Measurements from ENCODE around the gene CALN1.
A peak's percentile ranks its signal among the peaks of the same experiment; 100 is the strongest.

CALN1 gene

DNA sequence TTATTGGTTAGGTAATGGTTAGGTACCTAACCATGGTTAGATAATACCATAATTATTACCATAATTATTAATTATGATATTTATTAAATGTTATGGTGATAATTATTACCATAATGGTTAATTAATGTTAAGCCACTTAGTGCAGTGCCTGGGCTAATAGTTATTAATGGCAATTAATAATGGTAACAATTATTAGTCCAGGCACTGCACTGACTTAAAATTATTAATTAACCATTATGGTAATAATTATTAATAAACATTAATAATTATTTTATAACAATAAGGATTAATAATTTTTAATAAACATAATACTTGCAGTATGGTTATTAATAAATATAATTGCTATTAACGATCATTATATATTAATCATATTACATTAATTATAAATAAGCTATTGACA is 604.0 kb downstream of the CALN1 start:
- H3K27ac ChIP-seq (ENCODE audit: low read length) = no peak overlapping the region
- 80% methylated on average over 1 of the region's 1 CpG for WGBS (ENCODE audit: insufficient coverage, insufficient read length)
- no peaks in the 10 kb centered on the region for H3K4me1 ChIP-seq (ENCODE audit: control insufficient read depth, insufficient read depth, low read length)
- H3K27me3 ChIP-seq (ENCODE audit: control insufficient read depth, insufficient read depth, low read length) = no peaks in the 10 kb centered on the region
- no peak for DNase-seq (ENCODE audit: low read depth, low spot score)
- H3K36me3 ChIP-seq (ENCODE audit: control insufficient read depth, insufficient read depth, low read length) = no peaks in the 10 kb centered on the region
- no peak overlapping the region for H3K4me3 ChIP-seq (ENCODE audit: low read length)
- H3K9me3 ChIP-seq (ENCODE audit: control insufficient read depth, insufficient read depth, low read length) = no peaks in the 10 kb centered on the region

DNA sequence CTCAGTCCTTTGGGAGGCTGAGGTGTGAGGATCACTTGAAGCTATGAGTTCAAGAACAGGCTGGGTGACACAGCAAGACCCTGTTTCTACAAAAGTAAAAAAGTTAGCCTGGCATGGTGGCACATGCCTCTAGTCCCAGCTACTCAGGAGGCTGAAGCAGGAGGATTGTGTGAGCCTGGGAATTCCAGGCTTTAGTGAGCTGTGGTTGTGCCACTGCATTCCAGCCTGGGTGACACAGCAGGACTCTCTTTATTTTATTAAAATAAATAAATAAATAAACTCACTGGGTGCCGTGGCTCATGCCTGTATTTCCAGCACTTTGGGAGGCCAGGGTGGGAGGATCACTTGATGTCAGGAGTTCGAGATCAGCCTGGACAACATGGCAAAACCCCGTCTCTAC is 607.9 kb downstream of the CALN1 start:
- no CpG with 5 or more reads among the region's 3 CpGs for WGBS (ENCODE audit: insufficient coverage, insufficient read length)
- no peak for DNase-seq (ENCODE audit: low read depth, low spot score)
- Histone ChIP-seq H3K4me1 (ENCODE audit: control insufficient read depth, insufficient read depth, low read length) (no peaks in the 10 kb centered on the region), H3K27me3 (ENCODE audit: control insufficient read depth, insufficient read depth, low read length) (no peaks in the 10 kb centered on the region), H3K9me3 (ENCODE audit: control insufficient read depth, insufficient read depth, low read length) (no peaks in the 10 kb centered on the region), H3K27ac (ENCODE audit: low read length) (no peak overlapping the region), H3K4me3 (ENCODE audit: low read length) (no peak overlapping the region), H3K36me3 (ENCODE audit: control insufficient read depth, insufficient read depth, low read length) (no peaks in the 10 kb centered on the region)

DNA sequence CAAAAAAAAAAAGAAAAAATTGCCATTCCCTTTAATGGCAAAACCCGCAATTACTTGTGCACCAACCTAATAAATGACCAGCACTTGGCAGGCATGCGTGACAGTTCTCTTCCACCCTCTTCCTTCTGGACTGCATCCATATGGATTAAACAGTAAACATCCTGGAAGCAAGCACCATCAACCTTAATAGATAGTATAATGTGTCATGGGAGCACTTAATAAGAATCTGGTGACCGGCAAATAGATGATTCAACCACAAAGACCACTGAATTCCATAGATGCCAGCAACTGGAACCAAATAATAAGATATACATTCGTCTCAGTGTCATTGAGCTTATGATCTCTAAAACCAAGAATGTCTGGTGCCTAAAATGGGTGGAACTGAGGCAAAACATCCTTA is 610.2 kb downstream of the CALN1 start:
- no CpG with 5 or more reads among the region's 4 CpGs for WGBS (ENCODE audit: insufficient coverage, insufficient read length)
- no peaks in the 10 kb centered on the region for H3K27me3 ChIP-seq (ENCODE audit: control insufficient read depth, insufficient read depth, low read length)
- no peaks in the 10 kb centered on the region for H3K4me1 ChIP-seq (ENCODE audit: control insufficient read depth, insufficient read depth, low read length)
- H3K27ac ChIP-seq (ENCODE audit: low read length) = no peak overlapping the region
- H3K36me3 ChIP-seq (ENCODE audit: control insufficient read depth, insufficient read depth, low read length) = no peaks in the 10 kb centered on the region
- H3K9me3 ChIP-seq (ENCODE audit: control insufficient read depth, insufficient read depth, low read length) = no peaks in the 10 kb centered on the region
- H3K4me3 ChIP-seq (ENCODE audit: low read length) = no peak overlapping the region
- DNase-seq (ENCODE audit: low read depth, low spot score) = no peak

DNA sequence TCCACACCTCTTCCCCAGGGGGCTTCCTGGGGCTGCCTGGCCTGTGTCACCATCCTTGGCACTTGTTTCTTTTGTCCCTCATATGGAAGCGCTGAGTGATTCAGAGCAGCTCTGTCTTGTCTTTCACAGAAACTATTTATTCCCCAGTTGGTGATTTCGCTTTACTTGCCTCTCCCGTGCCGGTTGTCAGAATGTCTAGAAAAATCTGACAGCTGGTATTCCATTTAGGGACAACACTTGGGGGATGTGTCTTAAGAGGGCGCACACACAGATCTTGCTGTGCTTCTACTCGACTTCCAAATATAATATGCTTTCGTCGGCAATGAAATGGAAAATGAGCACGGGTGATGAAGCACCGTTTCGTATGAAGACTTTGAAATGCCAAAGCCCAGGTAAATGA is 611.8 kb downstream of the CALN1 start:
- no peaks in the 10 kb centered on the region for H3K27me3 ChIP-seq (ENCODE audit: control insufficient read depth, insufficient read depth, low read length)

DNA sequence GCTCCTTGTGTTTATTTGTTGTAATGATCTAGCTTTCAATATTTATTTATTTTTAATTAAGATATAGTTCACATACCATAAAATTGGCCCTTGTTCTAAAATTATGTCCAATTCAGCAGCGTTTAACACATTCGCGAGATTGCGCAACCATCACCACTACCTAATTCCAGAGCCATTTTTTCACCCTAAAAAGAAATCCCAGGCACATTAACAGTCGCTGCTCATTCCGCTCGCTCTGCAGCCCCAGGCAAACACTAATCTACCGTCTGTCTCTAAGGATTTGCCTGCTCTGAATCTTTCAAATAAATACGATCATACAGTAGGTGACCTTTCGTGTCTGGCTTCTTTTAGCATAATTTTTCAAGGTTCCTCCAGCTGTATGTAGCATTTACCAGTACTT is 616.7 kb downstream of the CALN1 start:
- H3K27ac ChIP-seq (ENCODE audit: low read length) = no peak overlapping the region
- no peak for DNase-seq (ENCODE audit: low read depth, low spot score)
- WGBS (ENCODE audit: insufficient coverage, insufficient read length) = no CpG with 5 or more reads among the region's 10 CpGs

More for the DNA sequence above, 611.8 kb downstream of the CALN1 start:
- no peaks in the 10 kb centered on the region for H3K9me3 ChIP-seq (ENCODE audit: control insufficient read depth, insufficient read depth, low read length)
- DNase-seq (ENCODE audit: low read depth, low spot score) = no peak
- no peaks in the 10 kb centered on the region for H3K36me3 ChIP-seq (ENCODE audit: control insufficient read depth, insufficient read depth, low read length)
- no peaks in the 10 kb centered on the region for H3K4me1 ChIP-seq (ENCODE audit: control insufficient read depth, insufficient read depth, low read length)
- no peak overlapping the region for H3K4me3 ChIP-seq (ENCODE audit: low read length)
- no peak overlapping the region for H3K27ac ChIP-seq (ENCODE audit: low read length)
- WGBS (ENCODE audit: insufficient coverage, insufficient read length) = no CpG with 5 or more reads among the region's 11 CpGs

DNA sequence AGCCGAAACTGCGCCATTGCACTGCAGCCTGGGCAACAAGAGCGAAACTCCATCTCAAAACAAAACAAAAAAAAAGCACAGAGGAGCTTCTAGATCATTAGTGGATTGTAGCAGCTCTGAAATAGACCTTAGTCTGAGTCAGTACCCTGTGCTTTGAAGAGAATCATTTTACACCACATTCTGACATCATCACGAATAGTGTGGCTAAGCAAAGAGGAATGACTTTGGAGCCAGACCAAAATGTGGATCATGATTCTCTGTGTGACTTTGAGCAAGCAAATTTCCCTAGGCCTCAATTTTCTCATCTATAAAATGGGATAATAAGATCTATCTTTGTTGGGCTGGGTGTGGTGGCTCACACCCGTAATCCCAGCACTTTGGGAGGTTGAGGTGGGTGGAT is 618.9 kb downstream of the CALN1 start:
- no peaks in the 10 kb centered on the region for H3K27me3 ChIP-seq (ENCODE audit: control insufficient read depth, insufficient read depth, low read length)
- no peak overlapping the region for H3K4me3 ChIP-seq (ENCODE audit: low read length)
- no peaks in the 10 kb centered on the region for H3K36me3 ChIP-seq (ENCODE audit: control insufficient read depth, insufficient read depth, low read length)
- H3K27ac ChIP-seq (ENCODE audit: low read length) = no peak overlapping the region
- H3K9me3 ChIP-seq (ENCODE audit: control insufficient read depth, insufficient read depth, low read length) = no peaks in the 10 kb centered on the region
- WGBS (ENCODE audit: insufficient coverage, insufficient read length) = no CpG with 5 or more reads among the region's 5 CpGs
- no peak for DNase-seq (ENCODE audit: low read depth, low spot score)
- H3K4me1 ChIP-seq (ENCODE audit: control insufficient read depth, insufficient read depth, low read length) = no peaks in the 10 kb centered on the region

More for the DNA sequence above, 616.7 kb downstream of the CALN1 start:
- Histone ChIP-seq H3K4me1 (ENCODE audit: control insufficient read depth, insufficient read depth, low read length) (no peaks in the 10 kb centered on the region), H3K9me3 (ENCODE audit: control insufficient read depth, insufficient read depth, low read length) (no peaks in the 10 kb centered on the region), H3K36me3 (ENCODE audit: control insufficient read depth, insufficient read depth, low read length) (no peaks in the 10 kb centered on the region), H3K4me3 (ENCODE audit: low read length) (no peak overlapping the region), H3K27me3 (ENCODE audit: control insufficient read depth, insufficient read depth, low read length) (no peaks in the 10 kb centered on the region)

DNA sequence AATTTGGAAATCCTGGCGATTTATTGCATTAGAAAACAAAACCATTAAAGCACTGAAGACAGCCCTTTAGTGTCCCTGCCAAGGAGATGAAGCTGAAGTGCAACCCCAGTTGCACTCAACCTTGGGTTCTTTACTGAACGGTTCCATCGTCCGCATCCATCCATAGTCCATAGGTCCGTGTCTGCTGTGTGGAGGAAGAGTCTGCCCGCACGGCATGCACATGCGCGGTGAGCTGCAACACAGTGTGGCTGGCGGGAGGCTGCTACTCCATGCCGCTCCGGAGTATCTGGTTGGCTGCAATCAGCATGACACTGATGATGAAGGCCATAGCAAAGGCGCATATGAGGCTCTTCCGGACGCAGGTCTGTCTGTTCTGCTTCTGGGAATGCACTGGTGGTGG is 624.6 kb downstream of the CALN1 start:
- H3K27me3 ChIP-seq (ENCODE audit: control insufficient read depth, insufficient read depth, low read length) = no peaks in the 10 kb centered on the region
- no peak for DNase-seq (ENCODE audit: low read depth, low spot score)
- H3K4me1 ChIP-seq (ENCODE audit: control insufficient read depth, insufficient read depth, low read length) = peaks cover 7% of the 10 kb centered on the region
- no peak overlapping the region for H3K27ac ChIP-seq (ENCODE audit: low read length)
- no peak overlapping the region for H3K4me3 ChIP-seq (ENCODE audit: low read length)
- H3K36me3 ChIP-seq (ENCODE audit: control insufficient read depth, insufficient read depth, low read length) = no peaks in the 10 kb centered on the region
- WGBS (ENCODE audit: insufficient coverage, insufficient read length) = no CpG with 5 or more reads among the region's 15 CpGs
- peaks cover 5% of the 10 kb centered on the region; the same call in 1 of the 2 replicates for H3K9me3 ChIP-seq (ENCODE audit: control insufficient read depth, insufficient read depth, low read length)

DNA sequence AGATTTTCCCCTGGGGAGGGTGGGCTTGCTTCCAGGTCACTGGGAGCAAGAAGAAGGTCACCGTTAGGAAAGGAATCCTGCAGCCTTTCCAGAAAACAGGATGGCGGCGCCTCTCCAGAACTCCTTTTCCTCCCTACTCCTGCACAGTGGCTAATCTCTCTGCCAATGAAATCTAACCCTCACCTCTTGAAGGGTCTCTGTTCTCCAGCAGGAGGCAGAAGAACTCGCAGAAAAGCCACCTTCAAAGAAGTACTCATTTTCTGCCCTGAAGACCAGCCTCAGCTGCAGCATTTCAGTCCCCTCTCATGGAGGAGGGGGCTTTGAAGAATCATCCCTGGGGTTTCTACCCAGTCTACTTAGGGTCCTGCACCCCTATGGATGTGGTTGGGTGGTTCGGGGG is 626.9 kb downstream of the CALN1 start:
- no peaks in the 10 kb centered on the region for H3K27me3 ChIP-seq (ENCODE audit: control insufficient read depth, insufficient read depth, low read length)
- no peak for DNase-seq (ENCODE audit: low read depth, low spot score)
- H3K4me1 ChIP-seq (ENCODE audit: control insufficient read depth, insufficient read depth, low read length) = peaks cover 7% of the 10 kb centered on the region
- H3K36me3 ChIP-seq (ENCODE audit: control insufficient read depth, insufficient read depth, low read length) = no peaks in the 10 kb centered on the region
- no peak overlapping the region for H3K4me3 ChIP-seq (ENCODE audit: low read length)
- no CpG with 5 or more reads among the region's 5 CpGs for WGBS (ENCODE audit: insufficient coverage, insufficient read length)
- H3K9me3 ChIP-seq (ENCODE audit: control insufficient read depth, insufficient read depth, low read length) = peaks cover 5% of the 10 kb centered on the region; the same call in 1 of the 2 replicates
- no peak overlapping the region for H3K27ac ChIP-seq (ENCODE audit: low read length)

DNA sequence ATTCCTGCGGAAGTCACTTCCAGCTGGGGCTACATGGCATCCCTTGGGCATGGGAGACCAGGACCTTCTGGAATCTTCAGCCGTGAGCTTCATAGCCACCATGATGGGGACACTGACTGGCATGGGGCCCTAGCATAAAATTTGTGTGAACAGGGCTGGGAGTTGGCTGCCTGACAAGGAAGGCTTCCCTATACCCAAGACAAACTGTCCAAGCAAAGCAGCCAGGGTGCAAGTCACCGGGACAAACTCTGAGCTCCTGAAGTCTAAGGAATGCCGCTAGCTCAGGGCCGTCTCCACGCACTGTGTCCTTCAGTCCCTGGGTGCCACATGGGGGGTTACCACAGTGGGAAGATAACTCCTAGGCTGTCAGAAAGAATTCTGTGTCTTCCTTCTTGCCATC is 627.4 kb downstream of the CALN1 start:
- Histone ChIP-seq H3K9me3 (ENCODE audit: control insufficient read depth, insufficient read depth, low read length) (peaks cover 5% of the 10 kb centered on the region; the same call in 1 of the 2 replicates), H3K36me3 (ENCODE audit: control insufficient read depth, insufficient read depth, low read length) (no peaks in the 10 kb centered on the region), H3K27ac (ENCODE audit: low read length) (no peak overlapping the region), H3K4me3 (ENCODE audit: low read length) (no peak overlapping the region), H3K4me1 (ENCODE audit: control insufficient read depth, insufficient read depth, low read length) (peaks cover 7% of the 10 kb centered on the region), H3K27me3 (ENCODE audit: control insufficient read depth, insufficient read depth, low read length) (no peaks in the 10 kb centered on the region)
- WGBS (ENCODE audit: insufficient coverage, insufficient read length) = no CpG with 5 or more reads among the region's 6 CpGs
- no peak for DNase-seq (ENCODE audit: low read depth, low spot score)

DNA sequence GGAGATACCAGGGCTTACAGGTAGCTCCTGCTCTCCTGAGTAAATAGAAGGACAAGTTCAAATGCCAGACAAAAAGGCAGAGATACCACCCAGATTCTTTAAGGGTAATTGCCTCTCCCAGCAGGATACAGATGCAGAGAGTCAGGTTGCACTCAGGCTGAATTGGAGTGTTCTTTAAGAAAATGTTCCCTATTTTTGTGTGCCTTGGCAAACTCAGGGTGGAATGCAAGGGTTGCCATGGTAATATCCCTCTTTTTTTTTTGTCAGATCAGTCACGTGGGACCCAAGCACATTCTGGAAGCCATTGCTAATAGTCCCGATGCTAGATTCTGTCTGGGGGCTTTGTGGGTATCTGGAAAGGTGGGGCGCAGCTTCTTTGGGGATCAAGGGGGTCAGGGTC is 628.0 kb downstream of the CALN1 start:
- no peaks in the 10 kb centered on the region for H3K36me3 ChIP-seq (ENCODE audit: control insufficient read depth, insufficient read depth, low read length)
- H3K27ac ChIP-seq (ENCODE audit: low read length) = no peak overlapping the region
- H3K4me1 ChIP-seq (ENCODE audit: control insufficient read depth, insufficient read depth, low read length) = peaks cover 7% of the 10 kb centered on the region
- no CpG with 5 or more reads among the region's 3 CpGs for WGBS (ENCODE audit: insufficient coverage, insufficient read length)
- H3K4me3 ChIP-seq (ENCODE audit: low read length) = no peak overlapping the region
- peaks cover 5% of the 10 kb centered on the region; the same call in 1 of the 2 replicates for H3K9me3 ChIP-seq (ENCODE audit: control insufficient read depth, insufficient read depth, low read length)
- DNase-seq (ENCODE audit: low read depth, low spot score) = peak; percentile 33
- H3K27me3 ChIP-seq (ENCODE audit: control insufficient read depth, insufficient read depth, low read length) = no peaks in the 10 kb centered on the region

DNA sequence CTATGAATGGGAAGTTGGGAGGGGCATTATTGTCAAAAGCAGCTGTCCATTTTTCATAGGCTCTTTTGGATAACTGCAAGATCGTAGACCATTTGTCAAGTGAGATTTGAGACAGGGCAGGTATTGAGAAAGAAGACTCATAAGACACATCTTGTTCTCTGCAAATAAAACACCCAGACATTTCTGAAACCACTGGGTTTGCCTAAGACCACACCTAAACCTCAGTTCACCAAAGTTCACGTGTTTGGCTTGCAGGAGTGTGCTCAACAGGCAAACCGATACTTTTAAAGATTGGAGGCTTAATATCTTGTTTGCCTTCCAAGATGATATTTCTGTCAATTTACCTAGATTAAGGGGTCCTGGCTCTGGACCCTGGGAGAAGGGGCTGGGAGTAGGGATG is 628.4 kb downstream of the CALN1 start:
- WGBS (ENCODE audit: insufficient coverage, insufficient read length) = no CpG with 5 or more reads among the region's 3 CpGs
- Histone ChIP-seq H3K27me3 (ENCODE audit: control insufficient read depth, insufficient read depth, low read length) (no peaks in the 10 kb centered on the region), H3K4me1 (ENCODE audit: control insufficient read depth, insufficient read depth, low read length) (peaks cover 7% of the 10 kb centered on the region), H3K4me3 (ENCODE audit: low read length) (no peak overlapping the region), H3K27ac (ENCODE audit: low read length) (no peak overlapping the region), H3K36me3 (ENCODE audit: control insufficient read depth, insufficient read depth, low read length) (no peaks in the 10 kb centered on the region), H3K9me3 (ENCODE audit: control insufficient read depth, insufficient read depth, low read length) (peaks cover 5% of the 10 kb centered on the region; the same call in 1 of the 2 replicates)
- DNase-seq (ENCODE audit: low read depth, low spot score) = no peak

All from iPS DF 6.9 (cell line).